EL (cell line): Measurements from ENCODE around the gene EPS15.
"Not testable (repeated sequence)": the region's sequence is repeated elsewhere in the genome, so short reads cannot be mapped to it uniquely, and the experiment has no call there.

Experiments used
- DNase-seq: peaks from one replicate; pipeline ENCODE4 v3.0.0-alpha.2; 2016

Gene EPS15

GRCh38 chr1:51512606-51513005 lies 6.5 kb downstream of the EPS15 start:
- no peak for DNase-seq

GRCh38 chr1:51512120-51512519 lies 6.9 kb downstream of the EPS15 start:
- DNase-seq: no peak

- no peak for DNase-seq
These were observed 9.3 kb downstream of the EPS15 start for GRCh38 chr1:51509773-51510172.

- DNase-seq: peak; percentile 68
These were observed 12.5 kb downstream of the EPS15 start for GRCh38 chr1:51506537-51506936.

- no peak for DNase-seq
These were observed 14.1 kb downstream of the EPS15 start for GRCh38 chr1:51504806-51505525.

GRCh38 chr1:51501218-51501630 lies 17.8 kb downstream of the EPS15 start:
- DNase-seq: not testable (repeated sequence)

- DNase-seq: no peak
These were observed 19.4 kb downstream of the EPS15 start for GRCh38 chr1:51499694-51500093.

GRCh38 chr1:51498924-51499323 lies 20.1 kb downstream of the EPS15 start:
- DNase-seq: no peak

GRCh38 chr1:51497340-51497739 lies 21.7 kb downstream of the EPS15 start:
- no peak for DNase-seq

GRCh38 chr1:51494138-51494830 lies 24.8 kb downstream of the EPS15 start:
- DNase-seq: no peak

GRCh38 chr1:51491166-51491981 lies 27.7 kb downstream of the EPS15 start:
- no peak for DNase-seq

GRCh38 chr1:51489472-51489871 lies 29.6 kb downstream of the EPS15 start:
- no peak for DNase-seq

- DNase-seq: peak; percentile 2
These were observed 30.6 kb downstream of the EPS15 start for GRCh38 chr1:51488372-51489050.

- DNase-seq: no peak
These were observed 31.4 kb downstream of the EPS15 start for GRCh38 chr1:51487628-51488027.

GRCh38 chr1:51484591-51484990 lies 34.5 kb downstream of the EPS15 start:
- peak; percentile 21 for DNase-seq

GRCh38 chr1:51482881-51483280 lies 36.2 kb downstream of the EPS15 start:
- DNase-seq: peak; percentile 7

GRCh38 chr1:51474832-51475620 lies 44.0 kb downstream of the EPS15 start:
- DNase-seq: not testable (repeated sequence)

- no peak for DNase-seq
These were observed 45.5 kb downstream of the EPS15 start for GRCh38 chr1:51473331-51474115.

- DNase-seq: no peak
These were observed 46.7 kb downstream of the EPS15 start for GRCh38 chr1:51472359-51472758.

- DNase-seq: no peak
These were observed 49.5 kb downstream of the EPS15 start for GRCh38 chr1:51469518-51469917.

- no peak for DNase-seq
These were observed 54.2 kb downstream of the EPS15 start for GRCh38 chr1:51464828-51465227.
